ENCODE measurements around the gene SETD4. TPM values are rescaled to one million over a fixed set of nuclear protein-coding genes. Genes with fewer than 3 reads are reported as not detected.

SETD4 gene
- total RNA-seq, 1 donor from 2014 or later: 19.0 TPM

GRCh38 chr21:36052860-36053714 is 7.2 kb downstream of the SETD4 start:
- peaks cover 98% of the 10 kb centered on the region for H3K36me3 ChIP-seq
- peak; percentile 40 for ATAC-seq
- no peaks in the 10 kb centered on the region for H3K27me3 ChIP-seq
- intact Hi-C loops (cut with DNase I): no loop called here
- no peak for DNase-seq
- no peaks in the 10 kb centered on the region for H3K9me3 ChIP-seq
- TF ChIP-seq CTCF (IDR thresholded peaks at IDR 0.05): no peak
- no peaks in the 10 kb centered on the region for H3K4me1 ChIP-seq
- no peak overlapping the region for H3K4me3 ChIP-seq
- H3K27ac ChIP-seq: no peak overlapping the region

GRCh38 chr21:36048357-36048756 is 12.0 kb downstream of the SETD4 start:
- TF ChIP-seq CTCF (IDR thresholded peaks at IDR 0.05): no peak
- DNase-seq: no peak
- Histone ChIP-seq H3K27me3 (no peaks in the 10 kb centered on the region), H3K9me3 (no peaks in the 10 kb centered on the region), H3K4me3 (no peak overlapping the region), H3K4me1 (peaks cover 11% of the 10 kb centered on the region), H3K36me3 (peaks cover 94% of the 10 kb centered on the region), H3K27ac (no peak overlapping the region)
- no peak for ATAC-seq
- intact Hi-C loops (cut with DNase I): no loop called here

- DNase-seq (no peak), ATAC-seq (no peak)
- Histone ChIP-seq H3K9me3 (no peaks in the 10 kb centered on the region), H3K27me3 (no peaks in the 10 kb centered on the region), H3K4me1 (peaks cover 11% of the 10 kb centered on the region), H3K36me3 (peaks cover 94% of the 10 kb centered on the region), H3K4me3 (no peak overlapping the region), H3K27ac (no peak overlapping the region)
- no peak for TF ChIP-seq CTCF (IDR thresholded peaks at IDR 0.05)
- intact Hi-C loops (cut with DNase I): no loop called here
Measured at GRCh38 chr21:36047139-36047538, 13.2 kb downstream of the SETD4 start.

- intact Hi-C loops (cut with DNase I): no loop called here
- H3K4me1 ChIP-seq: peaks cover 11% of the 10 kb centered on the region
- no peak for TF ChIP-seq CTCF (IDR thresholded peaks at IDR 0.05)
- no peak for ATAC-seq
- H3K36me3 ChIP-seq: peaks cover 95% of the 10 kb centered on the region
- no peak overlapping the region for H3K4me3 ChIP-seq
- H3K27ac ChIP-seq: no peak overlapping the region
- DNase-seq: no peak
- no peaks in the 10 kb centered on the region for H3K9me3 ChIP-seq
- no peaks in the 10 kb centered on the region for H3K27me3 ChIP-seq
Measured at GRCh38 chr21:36045993-36046392, 14.3 kb downstream of the SETD4 start.

- intact Hi-C loops (cut with DNase I): no loop called here
- H3K27ac ChIP-seq: no peak overlapping the region
- no peaks in the 10 kb centered on the region for H3K27me3 ChIP-seq
- no peak for TF ChIP-seq CTCF (IDR thresholded peaks at IDR 0.05)
- no peaks in the 10 kb centered on the region for H3K9me3 ChIP-seq
- DNase-seq (no peak), ATAC-seq (no peak)
- peaks cover 85% of the 10 kb centered on the region for H3K36me3 ChIP-seq
- no peak overlapping the region for H3K4me3 ChIP-seq
- peaks cover 11% of the 10 kb centered on the region for H3K4me1 ChIP-seq
Measured at GRCh38 chr21:36044056-36044455, 16.3 kb downstream of the SETD4 start.
